Pancreas (tissue), 10 donors: ENCODE results near the gene RRP9. TPM values are rescaled to one million over a fixed set of nuclear protein-coding genes. Genes with fewer than 3 reads are reported as not detected.

Experiments
- ATAC-seq, 4 donors: fragments of 200-7000 bp; cut with Tn5 transposase; one replicate each; pipeline versions ENCODE4 v1.8.0 to v1.9.1; 2020; ENCODE audit warnings: mild to moderate bottlenecking in 4 of 4, moderate library complexity in 4 of 4
- DNase-seq, 6 donors: peaks; one replicate each; pipeline ENCODE4 v3.0.0-alpha.2; 2020
- FAIRE-seq: peaks from 2 replicates; lab custom pipeline; 2012; peaks lifted over from hg19 to GRCh38; lab: Jason Lieb, UNC
- H3K27ac ChIP-seq, 4 donors: fragments of 200-600 bp; sonication (generic); 1 replicate in 3 of 4; 2 replicates in 1 of 4; pipeline versions ENCODE4 v1.5.0 to v1.8.0; 2020
- H3K27me3 ChIP-seq, 4 donors: fragments of 200-600 bp; one replicate each; pipeline ENCODE4 v1.8.0; 2021
- H3K36me3 ChIP-seq, 3 donors: fragments of 200-600 bp; sonication (generic) in 1 of 3; one replicate each; pipeline versions ENCODE4 v1.5.0 to v1.8.0; 2020 to 2021
- H3K4me1 ChIP-seq, 3 donors: fragments of 200-600 bp; one replicate each; pipeline ENCODE4 v1.8.0; 2021
- H3K4me3 ChIP-seq, 4 donors: fragments of 200-600 bp; sonication (generic) in 2 of 4; one replicate each; pipeline versions ENCODE4 v1.5.0 to v1.8.0; 2020 to 2021
- H3K9me3 ChIP-seq, 4 donors: fragments of 200-600 bp; one replicate each; pipeline ENCODE4 v1.8.0; 2021
- CTCF ChIP-seq, 4 donors: fragments of 200-600 bp; sonication (generic) in 3 of 4; IDR thresholded peaks; one replicate each; pipeline versions ENCODE4 v1.5.0 to v1.8.0; 2021; ENCODE audit warnings: antibody characterized with exemption in 4 of 4
- WGBS, 2 donors: extraction: QIAGEN DNeasy Blood & Tissue Kit; methylation state at CpG; one replicate each; pipeline ENCODE4 v1.1.7; 2013; 5-methylcytosine and 5-hydroxymethylcytosine counted together
- intact Hi-C, 3 donors: fragments of 100-400 bp; cut with DNase I; formaldehyde crosslinking; loops; one replicate each; pipeline versions ENCODE4 v1.11.1 to v1.14.2; 2022
- polyA plus RNA-seq, 2 donors: library from polyadenylated mRNA; stranded (reverse); fragments of 200-250 nt; gene quantifications; one replicate each; pipeline ENCODE4 v1.2.3, GENCODE V29; 2013
- total RNA-seq, 6 donors: library from RNA; stranded (reverse); fragmentation: NEBNext Ultra II Directional in 4 of 6; extraction: Animal tissue kit (Norgen Biotek cat#: 25700) in 4 of 6; gene quantifications; one replicate each; pipeline versions ENCODE4 v1.2.1 to v1.2.4, GENCODE V29; 2021 to 2023
- donor health status: healthy with polysubstance abuse.
- donor health status: DM: no; HTN: no; CAD: no; lungs with moderate emphysema.
- donor health status: DM: no; HTN: no; CAD: no.
- donor health status: control.
- donor health status: control.
- donor health status: Bipolar disorder and iron deficiency.
- donor health status: DM: yes; HTN: yes; CAD: no.
- donor health status: DM: no; HTN: no; CAD: no.
- donor health status: DM: no; HTN: no; CAD: no.
- donor health status: DM: yes; HTN: yes; CAD: no.

RRP9 gene
- total and polyA plus RNA-seq, 8 donors: 3.8 to 13.8 (median 7.9) TPM

GRCh38 chr3:51888463-51889105, 53.1 kb downstream of the RRP9 start:
- DNase-seq: no peak
- Histone ChIP-seq H3K27ac (no peak overlapping the region), H3K4me1 (no peaks in the 10 kb centered on the region), H3K4me3 (no peak overlapping the region), H3K36me3 (no peaks in the 10 kb centered on the region), H3K9me3 (no peaks in the 10 kb centered on the region), H3K27me3 (no peaks in the 10 kb centered on the region)
- no peak for FAIRE-seq
- no peak for TF ChIP-seq CTCF (IDR thresholded peaks at IDR 0.05)
- intact Hi-C loops: no loop called here
- ATAC-seq: no peak
- 83 to 93% methylated on average over 12 of the region's 12 CpGs for WGBS, 2 donors

- no peaks in the 10 kb centered on the region for H3K36me3 ChIP-seq
- H3K9me3 ChIP-seq: no peaks in the 10 kb centered on the region
- H3K4me3 ChIP-seq: no peak overlapping the region
- H3K27me3 ChIP-seq: no peaks in the 10 kb centered on the region
- no peaks in the 10 kb centered on the region for H3K4me1 ChIP-seq
- 35 to 42% methylated on average over 2 of the region's 2 CpGs for WGBS, 2 donors
- H3K27ac ChIP-seq: no peak overlapping the region
- FAIRE-seq (no peak), DNase-seq (peak in 2 of 6 donors; percentile 23 to 61), ATAC-seq (peak in 3 of 4 donors; percentile 34 to 65 (median 54))
- TF ChIP-seq CTCF (IDR thresholded peaks at IDR 0.05): no peak
- intact Hi-C loops: no loop called here
Measured at GRCh38 chr3:51887620-51888019, 54.1 kb downstream of the RRP9 start.

GRCh38 chr3:51886447-51886846, 55.3 kb downstream of the RRP9 start:
- intact Hi-C loops: no loop called here
- H3K4me1 ChIP-seq: no peaks in the 10 kb centered on the region
- H3K27ac ChIP-seq: no peak overlapping the region
- no peak for TF ChIP-seq CTCF (IDR thresholded peaks at IDR 0.05)
- no peak for ATAC-seq
- no peak for FAIRE-seq
- DNase-seq: no peak
- no peaks in the 10 kb centered on the region for H3K27me3 ChIP-seq
- no peak overlapping the region for H3K4me3 ChIP-seq
- no peaks in the 10 kb centered on the region for H3K9me3 ChIP-seq
- H3K36me3 ChIP-seq: no peaks in the 10 kb centered on the region

Other genes with a start within 250 kb of the RRP9 start
- under 1 TPM; 0.09 to 0.51 (median 0.20) TPM for gene GRM2, start 234.8 kb downstream of the RRP9 start, total RNA-seq
- under 1 TPM; 0.34 to 0.45 TPM for gene GRM2, start 234.8 kb downstream of the RRP9 start, polyA plus RNA-seq
- not detected for gene IQCF6, start 162.7 kb downstream of the RRP9 start, total RNA-seq
- not detected for gene IQCF6, start 162.7 kb downstream of the RRP9 start, polyA plus RNA-seq
- gene IQCF2, start 80.3 kb downstream of the RRP9 start, total RNA-seq: not detected
- not detected for gene IQCF2, start 80.3 kb downstream of the RRP9 start, polyA plus RNA-seq
- not detected for gene IQCF5, start 66.3 kb downstream of the RRP9 start, total RNA-seq
- gene IQCF5, start 66.3 kb downstream of the RRP9 start, polyA plus RNA-seq: not detected
- gene IQCF1, start 38.6 kb downstream of the RRP9 start, total RNA-seq: not detected
- not detected for gene IQCF1, start 38.6 kb downstream of the RRP9 start, polyA plus RNA-seq
- gene PARP3, start 459 bp upstream of the RRP9 start, total RNA-seq: 1 to 10 TPM; 2.1 to 5.9 (median 4.2) TPM
- 1 to 10 TPM; 7.9 to 8.3 TPM for gene PARP3, start 459 bp upstream of the RRP9 start, polyA plus RNA-seq
- under 1 TPM in 5 of 6 donors, not detected in 1; 0.08 to 0.09 (median 0.09) TPM for gene GPR62, start 13.5 kb upstream of the RRP9 start, total RNA-seq
- under 1 TPM in 1 of 2 donors, not detected in 1; 0.26 TPM for gene GPR62, start 13.5 kb upstream of the RRP9 start, polyA plus RNA-seq
- gene PCBP4, start 25.6 kb upstream of the RRP9 start, total RNA-seq: 10 to 100 TPM; 10.7 to 19.8 (median 14.5) TPM
- 10 to 100 TPM; 43.3 to 55.2 TPM for gene PCBP4, start 25.6 kb upstream of the RRP9 start, polyA plus RNA-seq
- 10 to 100 TPM; 26.6 to 37.9 (median 31.8) TPM for gene ABHD14B, start 32.1 kb upstream of the RRP9 start, total RNA-seq
- gene ABHD14B, start 32.1 kb upstream of the RRP9 start, polyA plus RNA-seq: 10 to 100 TPM; 42.7 to 50.1 TPM
- gene ABHD14A, start 33.2 kb upstream of the RRP9 start, total RNA-seq: 10 to 100 TPM in 2 of 6 donors, 1 to 10 TPM in 4; 5.9 to 11.2 (median 9.0) TPM
- gene ABHD14A, start 33.2 kb upstream of the RRP9 start, polyA plus RNA-seq: 10 to 100 TPM; 30.5 to 36.3 TPM
- gene ACY1, start 41.6 kb upstream of the RRP9 start, total RNA-seq: 10 to 100 TPM in 4 of 6 donors, 1 to 10 TPM in 2; 5.7 to 16.8 (median 14.2) TPM
- gene ACY1, start 41.6 kb upstream of the RRP9 start, polyA plus RNA-seq: 10 to 100 TPM; 15.8 to 21.5 TPM
- gene RPL29, start 54.0 kb upstream of the RRP9 start, total RNA-seq: 1,000 to 10,000 TPM in 2 of 6 donors, 100 to 1,000 TPM in 4; 643 to 1,285 (median 890) TPM
- 1,000 to 10,000 TPM; 1,152 to 1,829 TPM for gene RPL29, start 54.0 kb upstream of the RRP9 start, polyA plus RNA-seq
- 1 to 10 TPM; 2.8 to 7.6 (median 4.6) TPM for gene DUSP7, start 114.7 kb upstream of the RRP9 start, total RNA-seq
- 1 to 10 TPM; 2.6 to 6.2 TPM for gene DUSP7, start 114.7 kb upstream of the RRP9 start, polyA plus RNA-seq
- gene POC1A, start 212.5 kb upstream of the RRP9 start, total RNA-seq: 1 to 10 TPM in 1 of 6 donors, under 1 TPM in 5; 0.37 to 1.1 (median 0.71) TPM
- under 1 TPM; 0.46 to 0.80 TPM for gene POC1A, start 212.5 kb upstream of the RRP9 start, polyA plus RNA-seq